SW 1271 (cell line): ENCODE data around the gene THAP11.

Experiments used
- DNase-seq, 2 experiments: peaks; one replicate each; lab custom pipeline; 2025; lab: John Stamatoyannopoulos, UW

Gene THAP11

GRCh38 chr16:67841816-67842508 lies at the start of gene THAP11:
Gene THAP11 (plus strand): TSS chr16:67842320. CDS start chr16:67842555, 235 bp downstream.
- peak; percentile 87 to 94 for DNase-seq

GRCh38 chr16:67796099-67796718 lies 45.9 kb upstream of the THAP11 start:
- no peak for DNase-seq

GRCh38 chr16:67800338-67800926 lies 41.7 kb upstream of the THAP11 start:
- DNase-seq, result no peak

GRCh38 chr16:67801241-67801640 lies 40.9 kb upstream of the THAP11 start:
- DNase-seq, result no peak

- DNase-seq, result no peak
Measured at GRCh38 chr16:67801883-67802282, 40.2 kb upstream of the THAP11 start.

- DNase-seq, result no peak
Measured at GRCh38 chr16:67803894-67804293, 38.2 kb upstream of the THAP11 start.

- no peak for DNase-seq
Measured at GRCh38 chr16:67804853-67805542, 37.1 kb upstream of the THAP11 start.

- no peak for DNase-seq
Measured at GRCh38 chr16:67805718-67806427, 36.2 kb upstream of the THAP11 start.

- DNase-seq, result peak; percentile 99
Measured at GRCh38 chr16:67806428-67807147, 35.5 kb upstream of the THAP11 start, which contains the start of the genes RANBP10 and TSNAXIP1. Gene RANBP10 (minus strand): TSS chr16:67806560. CDS start chr16:67806536, 24 bp downstream. Gene TSNAXIP1 (plus strand): TSS chr16:67806889. CDS start chr16:67807150, 261 bp downstream.

- no peak for DNase-seq
Measured at GRCh38 chr16:67807148-67807682, 34.9 kb upstream of the THAP11 start.

GRCh38 chr16:67811899-67812298 lies 30.2 kb upstream of the THAP11 start:
- no peak for DNase-seq

GRCh38 chr16:67814567-67814966 lies 27.6 kb upstream of the THAP11 start:
- DNase-seq, result no peak

- no peak for DNase-seq
Measured at GRCh38 chr16:67820608-67821259, 21.4 kb upstream of the THAP11 start.

GRCh38 chr16:67822511-67822910 lies 19.6 kb upstream of the THAP11 start:
- no peak for DNase-seq

GRCh38 chr16:67825119-67825518 lies 17.0 kb upstream of the THAP11 start:
- no peak for DNase-seq

GRCh38 chr16:67825906-67826305 lies 16.2 kb upstream of the THAP11 start:
- no peak for DNase-seq

GRCh38 chr16:67828651-67829050 lies 13.5 kb upstream of the THAP11 start:
- DNase-seq, result no peak

GRCh38 chr16:67833030-67833414 lies 9.1 kb upstream of the THAP11 start:
- DNase-seq, result no peak

- DNase-seq, result peak; percentile 41 to 81
Measured at GRCh38 chr16:67833415-67834241, 8.5 kb upstream of the THAP11 start.

- DNase-seq, result no peak
Measured at GRCh38 chr16:67834242-67834614, 7.9 kb upstream of the THAP11 start.
